ENCODE data around the gene TRABD2B.

The TRABD2B gene

GRCh38 chr1:47875831-47876586 lies 121.2 kb downstream of the TRABD2B start:
- DNase-seq (ENCODE audit: low read depth): peak; percentile 72

GRCh38 chr1:47875036-47875435 lies 122.1 kb downstream of the TRABD2B start:
- DNase-seq (ENCODE audit: low read depth): no peak

GRCh38 chr1:47873337-47873736 lies 123.8 kb downstream of the TRABD2B start:
- no peak for DNase-seq (ENCODE audit: low read depth)

GRCh38 chr1:47872886-47873285 lies 124.3 kb downstream of the TRABD2B start:
- no peak for DNase-seq (ENCODE audit: low read depth)

GRCh38 chr1:47871799-47872353 lies 125.3 kb downstream of the TRABD2B start:
- DNase-seq (ENCODE audit: low read depth): peak; percentile 64

GRCh38 chr1:47870946-47871676 lies 126.1 kb downstream of the TRABD2B start:
- DNase-seq (ENCODE audit: low read depth): no peak

- DNase-seq (ENCODE audit: low read depth): no peak
Observed at GRCh38 chr1:47870480-47870879, 126.7 kb downstream of the TRABD2B start.

GRCh38 chr1:47868348-47868676 lies 128.9 kb downstream of the TRABD2B start:
- no peak for DNase-seq (ENCODE audit: low read depth)

- DNase-seq (ENCODE audit: low read depth): no peak
Observed at GRCh38 chr1:47867438-47868347, 129.5 kb downstream of the TRABD2B start.

- peak; percentile 20 for DNase-seq (ENCODE audit: low read depth)
Observed at GRCh38 chr1:47866601-47867437, 130.4 kb downstream of the TRABD2B start.

GRCh38 chr1:47865881-47866535 lies 131.2 kb downstream of the TRABD2B start:
- DNase-seq (ENCODE audit: low read depth): peak; percentile 57

GRCh38 chr1:47859092-47859743 lies 138.0 kb downstream of the TRABD2B start:
- DNase-seq (ENCODE audit: low read depth): no peak

- no peak for DNase-seq (ENCODE audit: low read depth)
Observed at GRCh38 chr1:47856996-47857395, 140.2 kb downstream of the TRABD2B start.

GRCh38 chr1:47855230-47855629 lies 142.0 kb downstream of the TRABD2B start:
- no peak for DNase-seq (ENCODE audit: low read depth)

- no peak for DNase-seq (ENCODE audit: low read depth)
Observed at GRCh38 chr1:47854552-47855144, 142.5 kb downstream of the TRABD2B start.

GRCh38 chr1:47853852-47854251 lies 143.3 kb downstream of the TRABD2B start:
- DNase-seq (ENCODE audit: low read depth): no peak

- DNase-seq (ENCODE audit: low read depth): no peak
Observed at GRCh38 chr1:47853059-47853458, 144.1 kb downstream of the TRABD2B start.

GRCh38 chr1:47852006-47852718 lies 145.0 kb downstream of the TRABD2B start:
- DNase-seq (ENCODE audit: low read depth): no peak

GRCh38 chr1:47850451-47850850 lies 146.7 kb downstream of the TRABD2B start:
- no peak for DNase-seq (ENCODE audit: low read depth)

Data from amniotic epithelial cell (primary cell).